NCI-H2081 (cell line): ENCODE results near the gene CSRP1.
A peak's percentile ranks its signal among the peaks of the same experiment; 100 is the strongest.
"Not testable (repeated sequence)": the region's sequence is repeated elsewhere in the genome, so short reads cannot be mapped to it uniquely, and the experiment has no call there.

Experiments
- DNase-seq, 2 experiments: peaks; one replicate each; lab custom pipeline; 2025; lab: John Stamatoyannopoulos, UW

The CSRP1 gene

DNA sequence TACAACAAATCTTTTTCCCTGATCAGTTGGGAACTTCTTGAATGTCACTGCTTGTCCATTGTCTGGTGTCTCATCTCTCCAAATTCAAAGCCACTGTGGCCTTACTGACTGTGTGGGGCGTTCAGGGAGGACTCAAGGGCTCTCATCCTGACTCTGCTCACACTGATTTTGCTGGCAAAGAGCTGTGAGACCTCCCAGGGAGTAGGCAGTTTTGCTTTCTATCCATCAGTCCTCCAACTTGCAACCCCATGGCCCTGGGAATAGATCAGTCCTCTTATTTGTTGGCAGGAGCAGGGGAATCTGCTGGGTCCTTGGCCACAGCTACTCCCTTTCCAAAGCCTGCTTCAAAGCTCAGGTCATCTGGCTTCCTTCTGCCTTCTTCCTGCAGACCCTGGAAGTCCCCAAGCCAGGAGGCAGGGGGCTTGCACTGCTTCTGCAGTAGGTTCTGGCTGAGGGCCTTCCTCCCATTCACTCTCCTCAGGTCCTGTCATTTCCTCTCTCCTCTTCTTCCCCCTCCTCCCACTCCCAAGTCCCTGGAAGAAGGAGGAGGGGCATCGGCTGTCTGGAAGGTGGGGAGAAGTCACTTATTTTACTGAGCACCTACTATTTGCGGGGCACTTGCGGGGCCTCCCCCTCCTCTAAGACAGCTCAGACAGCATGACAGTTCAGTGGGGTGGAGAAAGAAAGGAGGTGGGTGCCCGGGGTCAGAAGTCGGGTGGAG lies 31.1 kb upstream of the CSRP1 start:
- no peak for DNase-seq

DNA sequence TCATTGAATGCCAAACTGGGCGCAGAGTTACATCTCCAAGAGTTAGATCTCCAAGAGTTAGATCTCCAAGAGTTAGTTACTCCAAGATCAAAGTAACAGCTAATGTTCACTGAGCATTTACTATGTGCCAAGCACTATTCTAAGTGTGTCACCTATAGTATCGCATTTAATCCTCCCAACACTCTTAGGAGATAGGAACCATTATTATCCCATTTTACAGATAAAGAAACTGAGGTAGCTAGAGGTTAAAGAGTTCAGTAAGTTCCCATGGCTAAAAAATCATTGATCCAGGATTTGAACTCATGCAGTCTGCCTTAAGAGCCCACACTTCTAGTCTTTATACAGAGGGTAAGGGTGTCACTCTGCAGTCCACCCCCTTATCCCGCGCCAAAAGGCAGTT lies 30.5 kb upstream of the CSRP1 start:
- no peak for DNase-seq

DNA sequence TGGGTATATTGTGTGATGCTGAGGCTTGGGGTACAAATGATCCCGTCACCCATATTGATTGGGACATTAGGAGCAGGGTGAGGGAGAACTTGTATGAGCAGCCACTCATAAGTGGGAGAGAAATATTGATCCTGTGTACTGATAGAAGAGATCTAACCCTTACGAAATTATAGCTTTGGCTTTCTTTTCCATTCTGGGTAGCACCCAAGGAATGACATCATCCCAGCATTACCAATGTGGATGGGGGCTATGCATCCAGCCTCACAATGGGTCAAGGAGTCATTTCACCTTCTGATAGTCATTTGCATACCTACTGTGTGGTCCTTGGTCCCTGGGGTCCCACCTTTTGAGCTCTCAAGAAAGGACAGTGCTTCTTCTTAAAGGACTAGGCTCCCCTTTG lies 30.1 kb upstream of the CSRP1 start:
- DNase-seq, result no peak

DNA sequence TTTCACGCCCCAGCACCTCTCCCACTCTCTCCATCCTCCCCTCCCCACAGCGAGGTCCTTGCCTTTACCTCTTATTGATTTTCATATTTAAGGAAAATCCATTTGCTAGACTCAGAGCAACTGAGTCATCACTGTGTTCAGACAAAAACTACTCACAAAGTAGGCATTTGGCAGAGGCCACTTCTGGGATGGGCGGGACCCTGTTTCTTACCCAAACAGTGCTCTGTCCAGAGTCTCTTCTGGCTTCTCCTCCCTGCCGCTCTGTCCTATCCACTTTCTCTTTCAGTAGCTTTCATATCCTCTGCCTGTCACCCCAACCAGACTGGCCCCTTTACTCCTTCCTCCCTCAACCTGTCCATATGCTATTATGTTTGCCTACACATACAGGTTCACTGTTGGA lies 29.6 kb upstream of the CSRP1 start:
- no peak for DNase-seq

DNA sequence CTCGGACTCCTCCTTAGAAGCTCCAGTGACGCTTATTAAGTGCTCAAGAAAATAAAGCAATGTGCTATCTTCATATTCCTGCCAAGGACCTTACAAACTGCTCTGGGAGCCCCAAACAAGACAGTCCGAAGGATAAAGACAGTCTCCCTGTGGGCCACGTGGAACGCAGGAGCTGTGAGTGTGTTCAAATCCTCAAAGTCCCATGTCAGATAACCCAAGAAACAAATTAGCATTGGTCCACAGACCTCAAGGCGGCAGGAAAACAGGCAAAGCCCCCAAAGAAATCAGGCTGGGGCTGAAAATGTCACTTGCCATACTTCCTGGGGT lies 29.0 kb upstream of the CSRP1 start:
- DNase-seq, result no peak

DNA sequence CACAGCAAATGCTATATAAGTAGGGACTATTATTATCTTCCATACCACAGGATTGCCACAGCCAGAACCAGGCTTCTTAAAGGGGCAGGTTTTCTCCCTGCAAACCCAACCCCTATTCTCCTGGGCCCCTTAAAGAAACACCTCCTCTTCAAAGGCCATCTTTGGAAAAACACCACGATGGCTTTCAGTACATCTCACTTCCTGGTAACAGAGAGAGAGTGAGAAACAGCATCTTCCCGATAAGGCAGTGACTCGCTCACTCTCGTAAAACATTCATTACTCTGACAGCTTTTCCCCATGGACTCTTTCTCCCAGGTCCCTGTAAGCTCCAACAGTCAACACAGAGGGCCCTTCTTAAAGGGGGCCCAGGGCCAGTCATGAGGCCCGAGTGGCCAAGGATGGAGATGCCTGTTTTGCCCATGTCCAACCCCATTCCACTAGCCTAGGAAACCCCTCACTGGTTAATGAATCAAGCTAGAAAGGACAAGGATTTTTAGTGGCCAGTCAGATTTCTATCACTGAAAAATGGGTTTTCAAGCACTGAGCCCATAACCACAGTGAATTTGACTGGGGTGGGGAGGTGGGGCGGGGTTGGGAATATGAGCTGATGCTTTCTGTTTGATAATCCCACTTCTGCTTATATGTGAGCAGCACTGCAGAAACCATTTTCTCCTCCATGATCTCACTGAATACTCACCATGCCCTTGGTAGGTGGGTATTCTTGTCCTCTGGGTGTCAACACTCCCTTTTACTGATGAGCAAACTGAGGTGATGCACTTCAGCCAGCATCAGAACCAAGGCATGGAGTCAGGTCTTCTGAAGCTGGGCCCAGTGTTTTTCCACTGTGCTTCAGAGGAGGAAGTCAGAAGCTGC lies 28.4 kb upstream of the CSRP1 start:
- DNase-seq, result no peak

DNA sequence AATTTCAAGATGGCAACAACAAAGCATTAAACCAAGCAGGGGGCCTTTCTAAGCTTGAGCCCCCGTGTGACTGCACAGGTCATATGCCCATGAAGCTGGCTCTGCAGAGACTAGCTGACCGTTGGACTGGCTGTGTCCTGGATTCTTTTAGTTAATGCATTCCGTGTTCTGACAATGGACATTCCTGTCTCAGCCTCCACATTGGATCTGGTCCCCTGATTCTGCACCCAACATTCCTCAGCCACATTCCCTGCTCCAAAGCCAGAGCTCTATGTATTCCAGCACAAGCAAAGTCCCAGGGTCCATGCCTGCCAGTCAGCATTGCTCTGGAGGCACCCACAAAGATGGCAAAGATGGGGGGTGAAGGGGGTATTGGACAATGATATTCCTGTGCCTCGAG lies 26.9 kb upstream of the CSRP1 start:
- DNase-seq, result no peak

DNA sequence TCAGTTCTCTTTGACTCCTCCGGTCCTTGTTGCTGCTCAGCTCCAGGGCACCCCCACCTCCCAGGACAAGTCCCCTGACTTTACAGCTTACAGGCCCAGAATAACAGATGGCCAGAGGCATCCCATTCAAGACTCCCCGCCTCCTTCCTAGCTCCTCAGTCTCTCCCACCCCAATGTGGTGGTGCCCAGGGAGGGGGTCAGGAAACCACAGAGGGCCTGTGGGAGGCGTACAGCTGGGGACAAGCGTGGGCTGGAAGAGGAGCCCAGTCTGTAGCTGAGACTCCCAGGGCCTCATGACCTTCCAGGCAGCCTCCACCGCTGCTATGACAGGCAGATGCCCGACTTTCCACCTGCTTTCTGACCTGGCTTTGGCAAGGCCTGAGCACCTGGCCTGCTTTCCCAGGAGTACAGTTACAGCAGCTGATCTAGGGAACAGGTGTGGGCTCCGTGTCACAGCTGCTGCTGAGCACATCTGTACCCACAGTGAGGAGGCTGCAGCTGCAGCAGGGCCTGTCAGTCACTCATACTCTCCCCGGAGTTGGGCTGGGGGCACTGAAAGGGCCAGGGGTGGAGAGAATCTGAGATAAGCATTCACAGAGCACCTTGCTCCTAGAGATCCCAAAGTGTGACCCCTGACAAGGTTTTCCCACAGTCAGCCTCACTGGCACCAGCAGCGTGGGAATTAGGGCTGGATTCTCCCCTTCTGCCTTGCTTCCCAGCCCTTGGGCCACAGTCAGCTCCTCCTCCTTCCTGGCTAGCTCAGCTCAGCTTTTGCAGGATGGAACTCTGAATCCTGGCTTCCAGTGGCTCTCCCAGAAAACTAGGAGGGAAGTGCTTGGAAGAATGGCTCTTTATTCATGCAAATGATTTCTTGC lies 24.9 kb upstream of the CSRP1 start:
- peak in 1 of 2 experiments; percentile 27 for DNase-seq

DNA sequence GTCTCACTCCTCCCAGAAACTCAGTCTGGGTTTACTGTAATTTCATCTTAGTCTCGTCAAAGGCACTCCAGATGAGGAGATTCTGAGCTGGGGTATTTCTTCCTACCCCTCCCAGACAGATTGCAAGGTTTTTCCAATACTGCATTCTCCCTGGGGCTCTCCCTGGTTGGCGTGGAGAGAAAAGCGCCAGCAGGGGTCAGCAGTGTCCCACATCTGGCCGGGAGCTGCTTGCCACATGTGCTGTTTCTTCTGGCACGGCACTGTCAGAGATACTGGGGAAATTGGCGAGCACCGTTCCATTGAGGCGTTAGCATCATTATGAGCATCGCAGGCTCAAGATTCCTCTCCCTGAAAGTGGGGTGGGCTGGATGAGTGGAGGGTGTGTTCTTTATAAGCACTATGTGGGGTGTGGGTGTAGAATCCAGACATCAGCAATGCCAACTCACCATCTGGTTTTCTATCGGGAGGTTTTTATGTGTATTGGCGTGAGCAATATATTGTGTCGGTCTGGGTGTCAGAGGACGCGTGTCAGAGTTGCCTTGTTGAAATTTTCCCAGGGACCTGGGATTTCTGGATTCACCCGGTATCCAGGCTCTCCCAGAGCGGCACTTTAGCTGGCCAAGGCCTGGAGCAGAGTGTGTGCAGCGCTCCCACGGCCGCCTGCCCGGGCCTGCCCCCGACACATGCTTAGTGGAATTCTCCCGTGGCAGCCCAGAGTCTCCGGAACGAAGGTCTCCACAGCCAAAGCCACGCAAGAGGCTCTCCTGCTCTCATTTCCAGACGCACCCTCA lies 24.0 kb upstream of the CSRP1 start:
- peak; percentile 77 to 80 for DNase-seq

DNA sequence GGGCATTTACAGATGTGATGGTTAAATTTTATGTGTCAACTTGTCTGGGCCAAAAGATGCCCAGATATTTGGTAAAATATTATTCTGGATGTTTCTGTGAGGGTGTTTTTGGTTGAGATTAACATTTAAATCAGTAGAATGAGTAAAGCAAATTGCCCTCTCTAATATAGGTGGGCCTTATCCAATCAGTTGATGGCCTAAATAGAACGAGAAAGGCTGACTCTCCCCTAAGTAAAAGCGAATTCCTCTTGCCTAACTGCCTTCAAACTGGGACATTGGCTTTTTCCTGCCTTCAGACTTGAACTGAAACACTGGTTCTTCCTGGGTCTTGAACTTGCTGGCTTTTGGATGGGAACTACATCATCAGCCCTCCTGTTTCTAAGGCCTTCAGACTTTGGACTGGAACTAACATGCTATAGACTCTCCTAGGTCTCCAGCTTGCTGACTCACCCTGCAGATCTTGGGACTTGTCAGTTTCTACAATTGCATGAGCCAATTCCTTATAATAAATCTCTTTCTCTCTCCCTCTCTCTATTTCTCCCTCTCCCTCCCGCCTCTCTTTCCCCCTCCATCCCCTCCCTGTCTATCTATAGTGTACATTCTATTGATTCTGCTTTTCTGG lies 21.8 kb upstream of the CSRP1 start:
- no peak for DNase-seq

DNA sequence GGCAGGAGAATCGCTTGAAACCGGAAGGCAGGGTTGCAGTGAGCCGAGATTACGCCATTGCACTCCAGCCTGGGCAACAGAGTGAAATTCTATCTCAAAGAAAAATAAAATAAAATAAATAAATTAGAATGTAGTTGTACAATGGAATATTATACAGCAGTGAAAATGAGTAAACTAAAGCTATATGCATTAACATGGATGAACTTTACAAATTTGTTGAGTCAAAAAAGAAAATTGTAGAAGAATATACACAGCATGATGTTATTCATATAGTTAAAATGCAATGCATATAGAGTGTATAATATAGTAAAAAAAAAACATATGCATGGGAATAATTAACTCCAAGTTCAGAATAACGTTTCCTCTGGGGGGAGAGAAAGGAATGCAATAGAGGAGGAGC lies 21.0 kb upstream of the CSRP1 start:
- no peak for DNase-seq

DNA sequence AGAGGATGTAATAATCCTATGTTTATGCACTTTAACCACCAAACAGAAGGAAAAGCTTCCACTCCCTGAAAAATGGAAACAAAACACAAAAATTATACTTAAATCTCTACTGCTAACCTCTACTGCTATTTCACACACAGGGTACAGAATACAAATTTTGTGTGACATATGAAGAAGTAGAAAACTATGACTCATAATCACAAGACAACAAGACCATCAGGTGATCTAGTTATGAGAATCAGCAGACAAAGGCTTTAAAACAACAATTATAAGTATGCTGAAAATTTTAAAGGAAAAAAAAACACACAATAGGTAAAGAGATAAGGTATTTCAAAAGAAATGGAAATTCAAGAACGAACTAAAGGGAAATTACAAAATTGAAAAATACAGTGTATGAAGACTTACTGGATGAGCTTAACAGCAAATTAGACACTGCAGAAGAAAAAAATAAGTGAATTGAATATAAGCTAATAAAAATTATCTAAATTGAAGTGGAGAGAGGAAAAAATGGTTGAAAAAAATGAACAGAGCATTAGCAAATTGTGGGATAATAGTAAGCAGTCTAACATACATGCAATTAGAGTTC lies 18.4 kb upstream of the CSRP1 start:
- no peak for DNase-seq

DNA sequence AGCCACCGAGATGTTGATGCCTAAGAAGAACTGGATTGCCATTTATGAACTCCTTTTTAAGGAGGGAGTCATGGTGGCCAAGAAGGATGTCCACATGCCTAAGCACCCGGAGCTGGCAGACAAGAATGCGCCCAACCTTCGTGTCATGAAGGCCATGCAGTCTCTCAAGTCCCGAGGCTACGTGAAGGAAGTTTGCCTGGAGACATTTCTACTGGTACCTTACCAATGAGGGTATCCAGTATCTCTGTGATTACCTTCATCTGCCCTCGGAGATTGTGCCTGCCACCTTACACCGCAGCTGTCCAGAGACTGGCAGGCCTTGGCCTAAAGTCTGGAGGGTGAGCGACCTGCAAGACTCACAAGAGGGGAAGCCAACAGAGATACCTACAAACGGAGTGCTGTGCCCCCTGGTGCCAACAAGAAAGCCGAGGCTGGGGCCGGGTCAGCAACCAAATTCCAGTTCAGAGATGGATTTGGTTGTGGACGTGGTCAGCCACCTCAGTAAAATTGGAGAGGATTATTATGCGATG lies 13.2 kb upstream of the CSRP1 start:
- DNase-seq, result not testable (repeated sequence)

DNA sequence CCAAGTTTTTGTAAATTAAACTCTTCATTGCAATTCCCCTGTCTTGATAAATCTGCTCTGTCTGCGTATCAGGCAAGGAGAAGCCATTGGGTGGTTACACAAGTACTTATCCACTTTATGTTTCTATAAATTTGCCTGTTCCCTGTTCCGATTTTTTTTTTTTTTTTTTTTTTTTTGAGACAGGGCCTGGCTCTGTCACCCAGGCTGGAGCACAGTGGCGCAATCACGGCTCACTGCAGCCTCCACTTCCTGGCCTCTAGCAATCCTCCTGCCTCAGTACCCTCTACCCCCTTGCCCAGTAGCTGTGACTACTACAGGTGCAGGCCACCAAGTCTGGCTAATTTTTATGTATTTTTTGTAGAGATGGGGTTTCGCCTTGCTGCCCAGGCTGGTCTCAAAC lies 11.1 kb upstream of the CSRP1 start:
- no peak for DNase-seq

DNA sequence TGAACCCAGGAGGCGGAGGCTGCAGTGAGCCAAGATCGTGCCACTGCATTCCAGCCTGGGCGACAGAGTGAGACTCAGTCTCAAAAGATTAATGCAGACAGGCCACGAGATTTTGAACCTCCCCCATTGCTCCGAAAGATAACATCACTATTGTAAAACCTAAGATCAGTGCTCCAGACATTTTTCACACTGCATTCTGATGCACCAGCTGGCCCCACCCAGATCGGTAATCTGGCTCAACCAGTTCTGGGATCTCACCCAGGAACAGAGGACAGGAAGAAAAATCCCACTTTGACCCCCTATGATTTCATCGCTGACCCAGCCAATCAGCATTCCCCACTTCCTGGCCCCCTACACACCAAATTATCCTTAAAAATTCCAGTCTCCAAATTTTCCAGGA lies 10.7 kb upstream of the CSRP1 start:
- DNase-seq, result no peak

DNA sequence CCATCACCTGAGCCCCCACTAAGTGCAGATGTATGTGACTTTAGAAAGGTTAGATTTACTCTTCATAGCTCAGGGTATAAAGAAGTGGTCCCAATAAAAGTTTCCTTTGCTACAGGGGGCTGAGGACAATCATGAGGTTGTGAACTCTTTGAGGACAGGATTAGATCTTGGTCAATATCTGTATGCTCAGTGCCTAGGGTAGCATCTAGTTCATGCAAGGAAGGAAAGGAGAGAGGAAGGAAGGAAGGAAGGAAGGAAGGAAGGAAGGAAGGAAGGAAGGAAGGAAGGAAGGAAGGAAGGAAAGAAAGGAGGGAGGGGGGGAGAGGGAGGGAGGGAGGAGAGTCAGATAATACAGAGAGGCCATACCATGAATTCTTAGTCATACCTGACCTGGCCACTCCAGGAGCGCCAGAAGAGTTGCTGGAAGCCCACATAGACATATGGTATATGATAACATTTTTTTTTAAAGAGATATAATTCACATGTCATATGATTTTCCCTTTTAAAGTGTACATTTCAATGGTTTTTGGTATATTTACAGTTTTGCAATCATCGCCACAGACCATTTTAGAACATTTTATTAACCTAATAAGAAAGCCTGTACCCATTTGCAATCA lies 9.7 kb upstream of the CSRP1 start:
- DNase-seq, result no peak

DNA sequence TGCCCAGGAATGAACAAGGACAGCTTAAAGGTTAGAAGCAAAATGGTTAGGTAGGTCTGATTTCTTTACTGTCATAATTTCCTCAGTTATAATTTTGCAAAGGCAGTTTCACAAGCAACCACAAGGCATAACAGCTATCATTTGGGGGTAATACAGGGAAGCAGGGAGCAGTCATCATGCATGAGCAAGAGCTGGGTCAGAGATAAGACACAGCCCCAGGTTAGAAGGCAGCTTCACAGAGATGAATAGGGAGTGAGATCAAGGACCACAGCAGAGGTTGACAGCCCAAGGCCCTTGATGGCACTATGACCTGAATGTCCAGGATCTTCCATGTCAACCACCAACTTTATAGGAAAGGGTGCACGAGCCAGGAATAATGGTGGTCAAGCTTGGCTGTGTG lies 9.0 kb upstream of the CSRP1 start:
- DNase-seq, result no peak

DNA sequence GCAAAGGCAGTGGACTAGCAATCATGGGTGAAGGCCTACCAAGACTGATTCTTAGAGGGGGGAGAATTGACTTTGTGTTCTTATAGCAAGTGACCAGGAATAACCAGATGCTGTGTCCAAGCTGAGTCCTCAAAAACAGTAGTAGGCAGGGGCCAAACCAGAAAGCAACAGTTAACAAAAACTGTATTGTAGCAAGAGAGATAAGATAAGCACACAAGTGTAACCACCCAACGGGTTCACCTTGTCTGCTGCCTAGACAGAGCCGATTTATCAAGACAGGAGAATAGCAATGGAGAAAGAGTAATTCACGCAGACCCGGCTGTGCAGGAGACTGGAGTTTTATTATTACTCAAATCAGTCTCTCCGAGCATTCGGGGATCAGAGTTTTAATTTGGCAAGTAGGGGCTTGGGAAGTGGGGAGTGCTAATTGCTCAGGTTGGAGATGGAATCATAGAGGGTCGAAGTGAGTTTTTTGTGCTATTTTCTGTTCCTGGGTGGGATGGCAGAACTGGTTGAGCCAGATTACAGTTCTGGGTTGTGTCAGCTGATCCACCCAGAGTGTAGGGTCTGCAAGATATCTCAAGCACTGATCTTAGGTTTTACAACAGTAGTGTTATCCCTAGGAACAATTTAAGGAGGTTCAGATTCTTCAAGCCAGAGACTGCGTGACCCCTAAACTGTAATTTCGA lies 8.3 kb upstream of the CSRP1 start:
- no peak for DNase-seq

DNA sequence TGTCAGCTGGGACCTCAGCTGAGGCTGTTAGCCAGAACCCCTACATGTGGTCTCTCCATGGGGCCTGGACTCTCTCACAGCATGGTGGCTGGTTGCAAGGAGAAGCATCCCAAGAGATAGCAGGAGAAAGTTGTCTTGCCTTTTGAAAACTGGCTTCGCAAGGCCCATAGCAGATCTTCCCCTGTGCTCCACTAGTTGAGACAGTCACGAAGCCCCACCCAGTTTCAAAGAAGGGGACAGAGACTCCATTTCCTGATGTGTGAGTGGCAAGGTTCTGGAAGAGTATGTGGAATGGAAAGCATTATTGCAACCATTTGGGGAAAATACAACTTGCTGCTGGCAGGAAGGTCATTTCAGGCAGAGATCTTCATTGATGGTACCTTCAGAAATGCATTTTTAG lies 7.5 kb upstream of the CSRP1 start:
- DNase-seq, result no peak
